ENCODE data around the gene RYR1.

Gene RYR1

GRCh38 chr19:38488096-38488495 is 54.6 kb downstream of the RYR1 start:
- Histone ChIP-seq H3K4me1 (ENCODE audit: control insufficient read depth, low read length) (peaks cover 23% of the 10 kb centered on the region), H3K79me2 (ENCODE audit: control insufficient read depth, low read length) (no peaks in the 10 kb centered on the region), H3K36me3 (ENCODE audit: control insufficient read depth, low read length) (no peaks in the 10 kb centered on the region), H3K27ac (ENCODE audit: low read depth, low read length) (no peak overlapping the region), H4K20me1 (ENCODE audit: control insufficient read depth, insufficient read depth, low read depth, low read length) (no peaks in the 10 kb centered on the region), H3K4me2 (ENCODE audit: low read length) (no peak overlapping the region), H3F3A (ENCODE audit: control insufficient read depth, insufficient read depth) (0 out of 2 replicates have a peak, but pooled peaks cover 2% of the 10 kb centered on the region), H3K4me3 (ENCODE audit: low read length) (no peak overlapping the region), H3K27me3 (ENCODE audit: control insufficient read depth, low read length) (peaks cover 7% of the 10 kb centered on the region), H3K9me2 (replicated peaks; ENCODE audit: control insufficient read depth, low read length) (no peaks in the 10 kb centered on the region), H3K9me3 (ENCODE audit: control insufficient read depth, insufficient read depth, low read length) (peaks cover 5% of the 10 kb centered on the region; the same call in 1 of the 2 replicates)
- TF ChIP-seq EZH2phosphoT487 (IDR thresholded peaks at IDR 0.05; ENCODE audit: borderline replicate concordance, low read length) (no peak), CTCF (IDR thresholded peaks at IDR 0.05; ENCODE audit: low read depth, low read length, poor library complexity, severe bottlenecking) (no peak)

GRCh38 chr19:38488776-38489481 is 55.4 kb downstream of the RYR1 start:
- Histone ChIP-seq H3K9me2 (replicated peaks; ENCODE audit: control insufficient read depth, low read length) (no peaks in the 10 kb centered on the region), H3K27ac (ENCODE audit: low read depth, low read length) (no peak overlapping the region), H4K20me1 (ENCODE audit: control insufficient read depth, insufficient read depth, low read depth, low read length) (no peaks in the 10 kb centered on the region), H3K4me3 (ENCODE audit: low read length) (no peak overlapping the region), H3K9me3 (ENCODE audit: control insufficient read depth, insufficient read depth, low read length) (peaks cover 5% of the 10 kb centered on the region; the same call in 1 of the 2 replicates), H3F3A (ENCODE audit: control insufficient read depth, insufficient read depth) (0 out of 2 replicates have a peak, but pooled peaks cover 2% of the 10 kb centered on the region), H3K4me2 (ENCODE audit: low read length) (no peak overlapping the region), H3K27me3 (ENCODE audit: control insufficient read depth, low read length) (peaks cover 7% of the 10 kb centered on the region), H3K4me1 (ENCODE audit: control insufficient read depth, low read length) (peaks cover 23% of the 10 kb centered on the region), H3K79me2 (ENCODE audit: control insufficient read depth, low read length) (no peaks in the 10 kb centered on the region), H3K36me3 (ENCODE audit: control insufficient read depth, low read length) (no peaks in the 10 kb centered on the region)
- TF ChIP-seq EZH2phosphoT487 (IDR thresholded peaks at IDR 0.05; ENCODE audit: borderline replicate concordance, low read length) = no peak

GRCh38 chr19:38490861-38491260 is 57.4 kb downstream of the RYR1 start:
- H3K4me2 ChIP-seq (ENCODE audit: low read length) = no peak overlapping the region
- no peaks in the 10 kb centered on the region for H4K20me1 ChIP-seq (ENCODE audit: control insufficient read depth, insufficient read depth, low read depth, low read length)
- no peaks in the 10 kb centered on the region for H3K36me3 ChIP-seq (ENCODE audit: control insufficient read depth, low read length)
- H3K4me1 ChIP-seq (ENCODE audit: control insufficient read depth, low read length) = peaks cover 23% of the 10 kb centered on the region
- peaks cover 5% of the 10 kb centered on the region; the same call in 1 of the 2 replicates for H3K9me3 ChIP-seq (ENCODE audit: control insufficient read depth, insufficient read depth, low read length)
- no peak overlapping the region for H3K27ac ChIP-seq (ENCODE audit: low read depth, low read length)
- no peaks in the 10 kb centered on the region for H3K9me2 ChIP-seq (replicated peaks; ENCODE audit: control insufficient read depth, low read length)
- 0 out of 2 replicates have a peak, but pooled peaks cover 2% of the 10 kb centered on the region for H3F3A ChIP-seq (ENCODE audit: control insufficient read depth, insufficient read depth)
- peaks cover 7% of the 10 kb centered on the region for H3K27me3 ChIP-seq (ENCODE audit: control insufficient read depth, low read length)
- no peak overlapping the region for H3K4me3 ChIP-seq (ENCODE audit: low read length)
- no peaks in the 10 kb centered on the region for H3K79me2 ChIP-seq (ENCODE audit: control insufficient read depth, low read length)
- no peak for TF ChIP-seq CTCF (IDR thresholded peaks at IDR 0.05; ENCODE audit: low read depth, low read length, poor library complexity, severe bottlenecking)
- TF ChIP-seq EZH2phosphoT487 (IDR thresholded peaks at IDR 0.05; ENCODE audit: borderline replicate concordance, low read length) = no peak

- Histone ChIP-seq H3K36me3 (ENCODE audit: control insufficient read depth, low read length) (no peaks in the 10 kb centered on the region), H3K27me3 (ENCODE audit: control insufficient read depth, low read length) (peaks cover 7% of the 10 kb centered on the region), H3K9me2 (replicated peaks; ENCODE audit: control insufficient read depth, low read length) (no peaks in the 10 kb centered on the region), H3K4me2 (ENCODE audit: low read length) (peak overlapping the region; percentile 35), H3K79me2 (ENCODE audit: control insufficient read depth, low read length) (no peaks in the 10 kb centered on the region), H3K9me3 (ENCODE audit: control insufficient read depth, insufficient read depth, low read length) (peaks cover 5% of the 10 kb centered on the region; the same call in 1 of the 2 replicates), H3K4me1 (ENCODE audit: control insufficient read depth, low read length) (peaks cover 23% of the 10 kb centered on the region), H3K4me3 (ENCODE audit: low read length) (no peak overlapping the region), H4K20me1 (ENCODE audit: control insufficient read depth, insufficient read depth, low read depth, low read length) (no peaks in the 10 kb centered on the region), H3K27ac (ENCODE audit: low read depth, low read length) (no peak overlapping the region), H3F3A (ENCODE audit: control insufficient read depth, insufficient read depth) (0 out of 2 replicates have a peak, but pooled peaks cover 2% of the 10 kb centered on the region)
- TF ChIP-seq CTCF (IDR thresholded peaks at IDR 0.05; ENCODE audit: low read depth, low read length, poor library complexity, severe bottlenecking) (no peak), EZH2phosphoT487 (IDR thresholded peaks at IDR 0.05; ENCODE audit: borderline replicate concordance, low read length) (no peak)
Measured at GRCh38 chr19:38492181-38492813, 58.8 kb downstream of the RYR1 start.
